HepG2 (cell line): ENCODE data around the gene DYNLL2. TPM values are rescaled to one million over a fixed set of nuclear protein-coding genes. Genes with fewer than 3 reads are reported as not detected.
A peak's percentile ranks its signal among the peaks of the same experiment; 100 is the strongest.

Experiments
- AHR ChIP-seq: IDR thresholded peaks from 2 replicates; pipeline ENCODE4 v1.6.1; 2018; ENCODE audit warnings: missing genetic modification reagents, missing compliant biosample characterization
- CEBPB ChIP-seq: IDR thresholded peaks from 2 replicates; pipeline ENCODE4 v1.6.1; 2011; ENCODE audit warnings: low read depth, low read length, improper control_type of control experiment, borderline replicate concordance
- FOXA1 ChIP-seq, 2 experiments: fragments of 450-650 bp in 1 of 2; sonication (generic) in 1 of 2; formaldehyde crosslinking in 1 of 2; IDR thresholded peaks; 2 replicates each; pipeline versions ENCODE4 v1.4.0 to v1.6.1; 2016 to 2020; ENCODE audit warnings: missing genetic modification reagents in 1 of 2
- NKX3-1 ChIP-seq: sonication (generic); formaldehyde crosslinking; IDR thresholded peaks from 2 replicates; pipeline ENCODE4 v1.5.0; 2020; ENCODE audit warnings: missing genetic modification reagents
- TGIF2 ChIP-seq: IDR thresholded peaks from 2 replicates; pipeline ENCODE4 v1.6.1; 2016; ENCODE audit warnings: control low read depth, missing compliant biosample characterization
- ZFP36L2 ChIP-seq: sonication (generic); formaldehyde crosslinking; IDR thresholded peaks from 2 replicates; pipeline ENCODE4 v1.4.0; 2020; ENCODE audit warnings: missing genetic modification reagents
- ZNF10 ChIP-seq: sonication (generic); formaldehyde crosslinking; IDR thresholded peaks from 2 replicates; pipeline ENCODE4 v1.4.0; 2020; ENCODE audit warnings: mild to moderate bottlenecking, low read depth, missing genetic modification reagents, borderline replicate concordance
- ZNF138 ChIP-seq: sonication (generic); formaldehyde crosslinking; IDR thresholded peaks from 2 replicates; pipeline ENCODE4 v1.5.0; 2020; ENCODE audit warnings: mild to moderate bottlenecking, low read depth, missing genetic modification reagents
- ZNF253 ChIP-seq: sonication (generic); formaldehyde crosslinking; IDR thresholded peaks from 2 replicates; pipeline ENCODE4 v1.8.0; 2022; ENCODE audit warnings: mild to moderate bottlenecking, missing genetic modification reagents, borderline replicate concordance
- ZNF33B ChIP-seq: sonication (generic); formaldehyde crosslinking; IDR thresholded peaks from 2 replicates; pipeline ENCODE4 v1.5.1; 2020; ENCODE audit warnings: mild to moderate bottlenecking, missing genetic modification reagents
- ZNF484 ChIP-seq: sonication (generic); formaldehyde crosslinking; IDR thresholded peaks from 2 replicates; pipeline ENCODE4 v1.5.1; 2020; ENCODE audit warnings: mild to moderate bottlenecking, low read depth, missing genetic modification reagents, borderline replicate concordance
- ZNF614 ChIP-seq: IDR thresholded peaks from 2 replicates; pipeline ENCODE4 v1.6.1; 2018; ENCODE audit warnings: missing biosample characterization, missing genetic modification reagents, inconsistent platforms, borderline replicate concordance
- polyA plus RNA-seq, 8 experiments: library from polyadenylated mRNA; depleted of rRNA in 3 of 8; stranded (reverse) in 7 of 8; unstranded in 1 of 8; fragments of >200 nt; fragmentation: Illumina TruSeq in 4 of 8; extraction: Trizol in 4 of 8; gene quantifications; 2 replicates each; pipeline versions ENCODE4 v1.2.1 to v1.2.3, GENCODE V29; 2011 to 2016; ENCODE audit warnings: low read depth in 4 of 8, missing spikeins in 1 of 8, mixed read lengths in 1 of 8; ENCODE audit not compliant: insufficient read depth in 1 of 8
- total RNA-seq, 5 experiments: library from RNA; depleted of rRNA; stranded (reverse); fragments of >200 nt; fragmentation: Illumina TruSeq; extraction: Trizol; gene quantifications; 2 replicates each; pipeline ENCODE4 v1.2.3, GENCODE V29; 2016; ENCODE audit warnings: low read depth in 1 of 5
- TF ChIP-seq, protein P1 (sequence below): sonication (generic); formaldehyde crosslinking; IDR thresholded peaks from 2 replicates; pipeline ENCODE4 v1.8.1; 2023; ENCODE audit warnings: mild to moderate bottlenecking, moderate library complexity, missing genetic modification reagents
- TF ChIP-seq, protein P2 (sequence below): fragments of 450-650 bp; IDR thresholded peaks from 2 replicates; pipeline ENCODE4 v1.6.1; 2016
- TF ChIP-seq, protein P3 (sequence below): sonication (generic); formaldehyde crosslinking; IDR thresholded peaks from 2 replicates; pipeline ENCODE4 v1.9.0; 2021; ENCODE audit warnings: missing genetic modification reagents, borderline replicate concordance
- TF ChIP-seq, protein P4 (sequence below): sonication (generic); formaldehyde crosslinking; IDR thresholded peaks from 2 replicates; pipeline ENCODE4 v1.4.0; 2020; ENCODE audit warnings: missing genetic modification reagents
- TF ChIP-seq, protein P5 (sequence below): sonication (generic); formaldehyde crosslinking; IDR thresholded peaks from 2 replicates; pipeline ENCODE4 v1.4.0; 2020; ENCODE audit warnings: missing genetic modification reagents, borderline replicate concordance

Gene DYNLL2
- total and polyA plus RNA-seq, 2 of the 13 experiments (the other 11 are each of a cell fraction or from before 2014, with no cell fraction given): 9.5 to 29.0 TPM

DNA sequence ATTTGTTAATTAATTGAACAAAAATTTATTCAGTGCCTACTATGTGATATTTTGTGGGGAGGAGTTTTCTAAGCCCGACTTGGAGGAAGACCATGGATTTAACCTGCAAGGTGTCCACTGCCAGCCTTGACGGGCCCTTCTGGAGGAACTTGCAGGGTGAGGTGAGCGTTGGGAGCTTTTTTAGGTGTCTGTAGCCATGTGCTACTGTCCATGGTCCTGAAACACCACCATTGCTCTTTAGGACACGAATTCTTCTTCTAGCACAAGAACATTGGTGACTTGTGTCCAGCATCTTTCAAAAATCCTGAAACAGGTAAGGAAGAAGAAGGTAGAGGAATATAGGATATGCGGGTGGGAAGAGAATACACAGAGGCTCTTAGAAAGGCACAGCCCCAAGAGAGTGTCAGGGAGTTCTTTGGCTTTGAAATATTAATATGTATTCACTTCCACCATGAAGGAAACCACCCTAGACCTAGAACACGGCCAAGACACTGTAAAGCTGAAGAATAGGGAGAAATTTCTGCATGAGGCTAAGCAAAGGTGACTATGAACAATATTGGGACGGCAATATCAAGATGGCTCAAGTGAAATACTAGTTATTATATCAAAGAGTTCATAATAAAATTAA is 37.1 kb downstream of the DYNLL2 start (continued):
- TF ChIP-seq, protein P1, sequence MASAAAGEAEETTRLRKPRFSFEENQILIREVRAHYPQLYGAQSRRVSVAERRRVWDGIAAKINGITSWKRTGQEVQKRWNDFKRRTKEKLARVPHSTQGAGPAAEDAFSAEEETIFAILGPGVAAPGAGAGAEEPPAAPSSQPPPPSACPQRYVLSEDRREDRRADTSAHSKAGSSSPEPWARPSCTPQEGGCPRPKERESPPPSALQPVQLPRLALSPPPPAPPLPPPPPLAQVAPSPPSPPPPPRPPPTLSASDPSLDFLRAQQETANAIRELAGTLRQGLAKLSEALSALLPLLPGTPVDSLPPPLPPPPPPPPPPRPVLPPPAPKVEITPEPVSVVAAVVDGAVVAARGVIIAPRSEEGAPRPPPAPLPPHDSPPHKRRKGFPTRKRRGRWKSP (CRISPR knock-in tag): peak; percentile 46; the same call in 1 of the 2 replicates
- TF ChIP-seq TGIF2 (CRISPR knock-in tag) (peak; percentile 92), ZNF484 (CRISPR knock-in tag) (no peak; the same call in 1 of the 2 replicates), ZNF253 (CRISPR knock-in tag) (0 out of 2 replicates have a peak, but pooled peaks have one; percentile 53), ZNF614 (no peak; the same call in 1 of the 2 replicates), NKX3-1 (CRISPR knock-in tag) (peak; percentile 88), FOXA1 (IDR thresholded peaks at IDR 0.05) (no peak), FOXA1 (CRISPR knock-in tag; IDR thresholded peaks at IDR 0.05) (no peak), ZNF33B (no peak), CEBPB (no peak), ZNF138 (peak; percentile 86; the same call in 1 of the 2 replicates), ZFP36L2 (peak; percentile 95), ZNF10 (CRISPR knock-in tag) (no peak), AHR (0 out of 2 replicates have a peak, but pooled peaks have one; percentile 61)
- TF ChIP-seq, protein P2, sequence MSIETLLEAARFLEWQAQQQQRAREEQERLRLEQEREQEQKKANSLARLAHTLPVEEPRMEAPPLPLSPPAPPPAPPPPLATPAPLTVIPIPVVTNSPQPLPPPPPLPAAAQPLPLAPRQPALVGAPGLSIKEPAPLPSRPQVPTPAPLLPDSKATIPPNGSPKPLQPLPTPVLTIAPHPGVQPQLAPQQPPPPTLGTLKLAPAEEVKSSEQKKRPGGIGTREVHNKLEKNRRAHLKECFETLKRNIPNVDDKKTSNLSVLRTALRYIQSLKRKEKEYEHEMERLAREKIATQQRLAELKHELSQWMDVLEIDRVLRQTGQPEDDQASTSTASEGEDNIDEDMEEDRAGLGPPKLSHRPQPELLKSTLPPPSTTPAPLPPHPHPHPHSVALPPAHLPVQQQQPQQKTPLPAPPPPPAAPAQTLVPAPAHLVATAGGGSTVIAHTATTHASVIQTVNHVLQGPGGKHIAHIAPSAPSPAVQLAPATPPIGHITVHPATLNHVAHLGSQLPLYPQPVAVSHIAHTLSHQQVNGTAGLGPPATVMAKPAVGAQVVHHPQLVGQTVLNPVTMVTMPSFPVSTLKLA: no peak
- TF ChIP-seq, protein P3, sequence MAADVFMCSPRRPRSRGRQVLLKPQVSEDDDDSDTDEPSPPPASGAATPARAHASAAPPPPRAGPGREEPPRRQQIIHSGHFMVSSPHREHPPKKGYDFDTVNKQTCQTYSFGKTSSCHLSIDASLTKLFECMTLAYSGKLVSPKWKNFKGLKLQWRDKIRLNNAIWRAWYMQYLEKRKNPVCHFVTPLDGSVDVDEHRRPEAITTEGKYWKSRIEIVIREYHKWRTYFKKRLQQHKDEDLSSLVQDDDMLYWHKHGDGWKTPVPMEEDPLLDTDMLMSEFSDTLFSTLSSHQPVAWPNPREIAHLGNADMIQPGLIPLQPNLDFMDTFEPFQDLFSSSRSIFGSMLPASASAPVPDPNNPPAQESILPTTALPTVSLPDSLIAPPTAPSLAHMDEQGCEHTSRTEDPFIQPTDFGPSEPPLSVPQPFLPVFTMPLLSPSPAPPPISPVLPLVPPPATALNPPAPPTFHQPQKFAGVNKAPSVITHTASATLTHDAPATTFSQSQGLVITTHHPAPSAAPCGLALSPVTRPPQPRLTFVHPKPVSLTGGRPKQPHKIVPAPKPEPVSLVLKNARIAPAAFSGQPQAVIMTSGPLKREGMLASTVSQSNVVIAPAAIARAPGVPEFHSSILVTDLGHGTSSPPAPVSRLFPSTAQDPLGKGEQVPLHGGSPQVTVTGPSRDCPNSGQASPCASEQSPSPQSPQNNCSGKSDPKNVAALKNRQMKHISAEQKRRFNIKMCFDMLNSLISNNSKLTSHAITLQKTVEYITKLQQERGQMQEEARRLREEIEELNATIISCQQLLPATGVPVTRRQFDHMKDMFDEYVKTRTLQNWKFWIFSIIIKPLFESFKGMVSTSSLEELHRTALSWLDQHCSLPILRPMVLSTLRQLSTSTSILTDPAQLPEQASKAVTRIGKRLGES: 0 out of 2 replicates have a peak, but pooled peaks have one; percentile 61
- TF ChIP-seq, protein P4, sequence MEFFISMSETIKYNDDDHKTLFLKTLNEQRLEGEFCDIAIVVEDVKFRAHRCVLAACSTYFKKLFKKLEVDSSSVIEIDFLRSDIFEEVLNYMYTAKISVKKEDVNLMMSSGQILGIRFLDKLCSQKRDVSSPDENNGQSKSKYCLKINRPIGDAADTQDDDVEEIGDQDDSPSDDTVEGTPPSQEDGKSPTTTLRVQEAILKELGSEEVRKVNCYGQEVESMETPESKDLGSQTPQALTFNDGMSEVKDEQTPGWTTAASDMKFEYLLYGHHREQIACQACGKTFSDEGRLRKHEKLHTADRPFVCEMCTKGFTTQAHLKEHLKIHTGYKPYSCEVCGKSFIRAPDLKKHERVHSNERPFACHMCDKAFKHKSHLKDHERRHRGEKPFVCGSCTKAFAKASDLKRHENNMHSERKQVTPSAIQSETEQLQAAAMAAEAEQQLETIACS (CRISPR knock-in tag): no peak
- TF ChIP-seq, protein P5, sequence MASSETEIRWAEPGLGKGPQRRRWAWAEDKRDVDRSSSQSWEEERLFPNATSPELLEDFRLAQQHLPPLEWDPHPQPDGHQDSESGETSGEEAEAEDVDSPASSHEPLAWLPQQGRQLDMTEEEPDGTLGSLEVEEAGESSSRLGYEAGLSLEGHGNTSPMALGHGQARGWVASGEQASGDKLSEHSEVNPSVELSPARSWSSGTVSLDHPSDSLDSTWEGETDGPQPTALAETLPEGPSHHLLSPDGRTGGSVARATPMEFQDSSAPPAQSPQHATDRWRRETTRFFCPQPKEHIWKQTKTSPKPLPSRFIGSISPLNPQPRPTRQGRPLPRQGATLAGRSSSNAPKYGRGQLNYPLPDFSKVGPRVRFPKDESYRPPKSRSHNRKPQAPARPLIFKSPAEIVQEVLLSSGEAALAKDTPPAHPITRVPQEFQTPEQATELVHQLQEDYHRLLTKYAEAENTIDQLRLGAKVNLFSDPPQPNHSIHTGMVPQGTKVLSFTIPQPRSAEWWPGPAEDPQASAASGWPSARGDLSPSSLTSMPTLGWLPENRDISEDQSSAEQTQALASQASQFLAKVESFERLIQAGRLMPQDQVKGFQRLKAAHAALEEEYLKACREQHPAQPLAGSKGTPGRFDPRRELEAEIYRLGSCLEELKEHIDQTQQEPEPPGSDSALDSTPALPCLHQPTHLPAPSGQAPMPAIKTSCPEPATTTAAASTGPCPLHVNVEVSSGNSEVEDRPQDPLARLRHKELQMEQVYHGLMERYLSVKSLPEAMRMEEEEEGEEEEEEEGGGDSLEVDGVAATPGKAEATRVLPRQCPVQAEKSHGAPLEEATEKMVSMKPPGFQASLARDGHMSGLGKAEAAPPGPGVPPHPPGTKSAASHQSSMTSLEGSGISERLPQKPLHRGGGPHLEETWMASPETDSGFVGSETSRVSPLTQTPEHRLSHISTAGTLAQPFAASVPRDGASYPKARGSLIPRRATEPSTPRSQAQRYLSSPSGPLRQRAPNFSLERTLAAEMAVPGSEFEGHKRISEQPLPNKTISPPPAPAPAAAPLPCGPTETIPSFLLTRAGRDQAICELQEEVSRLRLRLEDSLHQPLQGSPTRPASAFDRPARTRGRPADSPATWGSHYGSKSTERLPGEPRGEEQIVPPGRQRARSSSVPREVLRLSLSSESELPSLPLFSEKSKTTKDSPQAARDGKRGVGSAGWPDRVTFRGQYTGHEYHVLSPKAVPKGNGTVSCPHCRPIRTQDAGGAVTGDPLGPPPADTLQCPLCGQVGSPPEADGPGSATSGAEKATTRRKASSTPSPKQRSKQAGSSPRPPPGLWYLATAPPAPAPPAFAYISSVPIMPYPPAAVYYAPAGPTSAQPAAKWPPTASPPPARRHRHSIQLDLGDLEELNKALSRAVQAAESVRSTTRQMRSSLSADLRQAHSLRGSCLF (CRISPR knock-in tag): peak; percentile 70; the same call in 1 of the 2 replicates
